SK-N-SH treated with all-trans-retinoic acid at 6 μM for 48 hours (cell line): ENCODE measurements around the gene CLK2.

Source experiments
- ARNTL ChIP-seq: fragments of 450-650 bp; formaldehyde crosslinking; IDR thresholded peaks from 2 replicates; pipeline ENCODE4 v1.5.0; 2020; ENCODE audit warnings: low read depth, mild to moderate bottlenecking, moderate library complexity, borderline replicate concordance
- CREB5 ChIP-seq: fragments of 250-450 bp; sonication (Bioruptor Pico); IDR thresholded peaks from 2 replicates; pipeline ENCODE4 v1.5.1; 2020; ENCODE audit warnings: low read depth, mild to moderate bottlenecking, moderate library complexity
- CSDC2 ChIP-seq: fragments of 250-450 bp; sonication (Bioruptor Pico); IDR thresholded peaks from 2 replicates; pipeline ENCODE4 v1.5.0; 2020; ENCODE audit warnings: mild to moderate bottlenecking, moderate library complexity
- ESRRG ChIP-seq: fragments of 250-450 bp; sonication (Bioruptor Pico); IDR thresholded peaks from 2 replicates; pipeline ENCODE4 v1.6.1; 2021; ENCODE audit warnings: mild to moderate bottlenecking
- GLIS3 ChIP-seq: fragments of 250-450 bp; sonication (Bioruptor Pico); IDR thresholded peaks from 2 replicates; pipeline ENCODE4 v1.5.0; 2020; ENCODE audit warnings: mild to moderate bottlenecking, moderate library complexity
- ISL1 ChIP-seq: fragments of 250-450 bp; sonication (Bioruptor Pico); IDR thresholded peaks from 2 replicates; pipeline ENCODE4 v2.1.2; 2022; ENCODE audit warnings: mild to moderate bottlenecking, moderate library complexity
- PATZ1 ChIP-seq: fragments of 250-450 bp; sonication (Bioruptor Pico); IDR thresholded peaks from 2 replicates; pipeline ENCODE4 v1.8.0; 2020; ENCODE audit warnings: mild to moderate bottlenecking, moderate library complexity, borderline replicate concordance
- PPARA ChIP-seq: fragments of 250-450 bp; sonication (Bioruptor Pico); IDR thresholded peaks from 2 replicates; pipeline ENCODE4 v1.5.0; 2020; ENCODE audit warnings: mild to moderate bottlenecking, borderline replicate concordance
- RARB ChIP-seq: fragments of 250-450 bp; sonication (Bioruptor Pico); IDR thresholded peaks from 2 replicates; pipeline ENCODE4 v1.8.0; 2021; ENCODE audit warnings: mild to moderate bottlenecking, moderate library complexity
- SNAI2 ChIP-seq: fragments of 250-450 bp; sonication (Bioruptor Pico); IDR thresholded peaks from 2 replicates; pipeline ENCODE4 v1.5.0; 2020; ENCODE audit warnings: mild to moderate bottlenecking, moderate library complexity
- TOX ChIP-seq: fragments of 250-450 bp; sonication (Bioruptor Pico); IDR thresholded peaks from 2 replicates; pipeline ENCODE4 v1.8.0; 2021; ENCODE audit warnings: mild to moderate bottlenecking, moderate library complexity, borderline replicate concordance
- TSHZ2 ChIP-seq: fragments of 250-450 bp; sonication (Bioruptor Pico); IDR thresholded peaks from 2 replicates; pipeline ENCODE4 v1.5.0; 2020; ENCODE audit warnings: mild to moderate bottlenecking, moderate library complexity
- ZFP3 ChIP-seq: fragments of 250-450 bp; sonication (Bioruptor Pico); IDR thresholded peaks from 2 replicates; pipeline ENCODE4 v1.5.0; 2020; ENCODE audit warnings: mild to moderate bottlenecking, moderate library complexity
- ZFP30 ChIP-seq: fragments of 450-650 bp; formaldehyde crosslinking; IDR thresholded peaks from 2 replicates; pipeline ENCODE4 v1.5.0; 2022; ENCODE audit warnings: mild to moderate bottlenecking, moderate library complexity

GRCh38 chr1:155227261-155228095 is 45.8 kb downstream of the CLK2 start:
- TF ChIP-seq ISL1 (CRISPR knock-in tag) (no peak), GLIS3 (no peak), ZFP3 (no peak), PATZ1 (CRISPR knock-in tag) (peak; percentile 58), PPARA (CRISPR knock-in tag) (no peak), ZFP30 (CRISPR knock-in tag) (no peak), TOX (no peak), CREB5 (CRISPR knock-in tag) (no peak), CSDC2 (CRISPR knock-in tag) (no peak), ARNTL (CRISPR knock-in tag) (no peak), RARB (no peak), TSHZ2 (CRISPR knock-in tag) (no peak), ESRRG (CRISPR knock-in tag) (no peak), SNAI2 (no peak)
